GOT3 (cell line): ENCODE results near the gene EPB41.
"Not testable (repeated sequence)": the region's sequence is repeated elsewhere in the genome, so short reads cannot be mapped to it uniquely, and the experiment has no call there.

Experiments
- DNase-seq: peaks from one replicate; lab custom pipeline; 2025; ENCODE audit warnings: mixed read lengths; lab: John Stamatoyannopoulos, UW

EPB41 gene

GRCh38 chr1:29133861-29134694, 219.7 kb downstream of the EPB41 start:
- DNase-seq: no peak

GRCh38 chr1:29134695-29135028, 220.3 kb downstream of the EPB41 start:
- DNase-seq: no peak

DNA sequence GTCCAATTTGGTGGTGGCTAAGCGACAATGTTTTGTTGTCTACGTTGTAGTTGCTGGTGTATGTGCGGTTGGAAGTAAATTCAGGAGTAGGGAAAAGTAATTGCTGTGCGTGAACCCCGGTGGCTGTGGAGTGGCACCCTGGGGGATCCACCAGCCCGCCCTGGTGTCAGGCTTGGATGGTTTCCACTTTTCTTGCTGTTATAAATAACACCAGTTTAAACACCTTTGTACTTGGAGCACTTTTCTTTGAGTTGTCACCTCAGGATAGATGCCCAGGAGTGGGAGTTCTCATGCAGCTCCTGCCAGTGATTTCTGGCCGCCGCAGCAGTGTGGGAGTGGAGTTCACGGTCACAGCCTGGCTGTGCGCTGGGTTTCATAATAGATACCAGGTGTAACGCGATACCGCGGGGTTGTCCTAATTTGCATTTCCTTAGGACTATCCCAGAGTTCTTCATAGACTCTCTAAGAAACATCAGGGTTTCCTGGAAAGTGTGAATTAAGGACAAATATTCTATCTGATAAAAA, 222.1 kb downstream of the EPB41 start:
- no peak for DNase-seq

GRCh38 chr1:29142714-29143113, 228.3 kb downstream of the EPB41 start:
- no peak for DNase-seq

DNA sequence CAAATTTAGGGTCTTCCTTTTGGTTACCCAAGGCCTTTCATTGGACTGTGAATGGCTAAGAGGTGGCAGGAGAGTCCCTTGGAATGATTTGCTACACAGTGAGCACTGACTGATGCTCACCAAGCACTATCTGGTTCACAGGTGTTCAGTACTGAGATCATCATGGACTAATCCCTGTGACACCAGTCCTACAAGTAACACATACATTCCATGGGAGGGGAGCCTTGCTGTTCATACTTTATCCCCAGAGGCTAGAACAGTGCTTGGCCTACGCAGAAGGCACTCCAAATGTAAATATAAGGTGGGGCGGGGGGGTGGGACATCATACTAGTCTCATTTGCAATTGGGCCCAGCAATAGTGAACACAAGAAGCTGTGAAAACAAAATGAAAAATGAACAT, 229.8 kb downstream of the EPB41 start:
- no peak for DNase-seq

GRCh38 chr1:29145739-29146437, 231.5 kb downstream of the EPB41 start:
- no peak for DNase-seq

GRCh38 chr1:29148656-29149491, 234.5 kb downstream of the EPB41 start:
- no peak for DNase-seq

DNA sequence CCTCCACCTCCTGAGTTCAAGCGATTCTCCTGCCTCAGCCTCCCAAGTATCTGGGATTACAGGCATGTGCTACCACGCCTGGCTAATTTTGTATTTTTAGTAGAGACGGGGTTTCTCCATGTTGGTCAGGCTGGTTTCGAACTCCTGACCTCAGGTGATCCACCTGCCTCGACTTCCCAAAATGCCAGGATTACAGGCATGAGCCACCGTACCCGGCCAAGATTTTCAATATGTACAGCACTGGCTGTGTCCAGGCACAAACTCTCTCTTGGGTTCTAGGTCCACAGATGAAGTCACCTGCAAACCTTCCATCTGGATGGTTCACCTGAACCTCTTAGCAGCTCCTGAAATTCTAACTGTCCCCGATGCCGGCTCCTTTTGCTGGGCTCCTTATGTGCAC, 236.0 kb downstream of the EPB41 start:
- DNase-seq: not testable (repeated sequence)

DNA sequence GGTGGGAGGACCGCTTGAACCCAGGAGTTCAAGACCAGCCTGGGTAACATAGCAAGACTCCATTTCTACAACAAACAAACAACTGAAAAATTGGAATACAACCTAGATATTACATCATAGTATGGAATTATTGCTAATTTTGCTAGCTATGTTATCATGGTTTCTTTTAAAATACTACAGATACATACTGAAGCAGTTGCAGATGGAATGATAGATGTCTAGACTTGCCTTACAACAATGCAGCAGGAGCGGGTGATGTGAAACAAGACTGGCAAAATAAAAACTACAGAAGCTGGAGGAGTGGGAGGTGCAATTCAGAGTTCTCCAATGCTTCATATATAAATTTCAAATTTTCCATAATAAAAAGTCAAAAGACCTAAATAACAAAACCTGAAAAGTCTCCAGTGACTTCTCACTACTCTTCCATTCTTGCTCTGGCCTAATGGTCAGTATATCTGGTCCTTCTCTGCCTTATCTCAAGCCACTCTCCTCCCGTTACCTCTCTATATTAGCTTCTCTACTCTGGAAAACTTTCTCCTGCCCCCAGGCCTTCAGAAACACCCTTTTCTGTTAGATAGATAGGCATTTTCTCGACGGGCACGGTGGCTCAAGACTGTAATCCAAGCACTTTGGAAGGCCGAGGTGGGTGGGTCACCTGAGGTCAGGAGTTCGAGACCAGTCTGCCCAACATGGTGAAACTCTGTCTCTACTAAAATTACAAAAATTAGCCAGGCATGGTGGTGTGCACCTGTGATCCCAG, 237.9 kb downstream of the EPB41 start:
- DNase-seq: no peak

DNA sequence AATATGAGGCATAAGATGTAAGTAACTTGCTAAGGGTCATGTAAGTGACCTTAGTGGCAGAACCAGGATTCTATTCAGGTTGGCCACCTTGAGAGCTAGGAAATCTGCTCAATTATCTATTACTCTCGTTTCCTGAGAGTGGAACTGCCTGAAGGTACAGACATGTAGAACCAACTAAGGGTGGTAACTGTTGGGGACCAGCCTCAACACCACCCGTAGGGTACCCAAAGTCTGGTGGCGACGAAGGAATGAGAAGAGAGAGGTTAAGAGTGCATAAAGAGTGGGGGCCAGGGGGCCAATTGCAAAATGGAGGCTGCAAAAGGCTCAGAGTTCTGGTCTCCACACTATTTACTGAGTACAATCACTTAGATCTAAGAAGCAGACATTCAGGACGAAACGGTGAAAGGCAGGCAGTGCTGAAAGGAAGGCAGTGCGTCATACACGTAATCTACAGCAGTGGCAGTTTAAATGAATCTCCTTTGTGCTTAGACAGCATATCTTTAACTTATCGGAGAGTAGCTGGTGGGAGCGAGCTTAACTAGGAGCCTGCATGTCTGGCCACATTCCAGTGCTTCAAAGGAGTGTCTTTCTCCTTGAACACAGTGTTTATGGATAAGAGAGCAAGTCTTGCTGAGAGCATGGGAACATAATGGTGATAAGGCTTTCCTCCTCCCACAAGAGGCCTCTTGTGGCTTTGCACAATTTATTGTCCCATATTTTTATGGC, 242.3 kb downstream of the EPB41 start:
- no peak for DNase-seq

GRCh38 chr1:29157269-29157601, 242.9 kb downstream of the EPB41 start:
- no peak for DNase-seq

DNA sequence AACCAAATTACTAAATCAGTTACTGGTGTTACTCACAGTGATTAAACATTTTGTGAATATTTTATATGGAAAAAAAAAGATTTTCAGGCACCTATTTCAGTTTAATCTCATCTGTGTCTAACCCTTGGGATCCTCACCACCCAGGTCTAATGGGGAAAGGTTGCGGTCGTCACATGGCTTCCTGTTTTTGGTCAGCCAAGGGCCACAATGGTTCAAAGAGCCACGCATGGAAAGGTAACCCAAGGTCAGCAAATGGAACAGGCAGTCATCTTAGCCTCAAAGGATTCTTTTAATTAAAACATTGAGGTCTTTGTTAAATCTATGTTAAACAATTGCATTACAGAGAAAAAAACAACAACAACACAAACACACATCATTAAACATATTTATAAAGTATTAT, 245.4 kb downstream of the EPB41 start:
- no peak for DNase-seq

DNA sequence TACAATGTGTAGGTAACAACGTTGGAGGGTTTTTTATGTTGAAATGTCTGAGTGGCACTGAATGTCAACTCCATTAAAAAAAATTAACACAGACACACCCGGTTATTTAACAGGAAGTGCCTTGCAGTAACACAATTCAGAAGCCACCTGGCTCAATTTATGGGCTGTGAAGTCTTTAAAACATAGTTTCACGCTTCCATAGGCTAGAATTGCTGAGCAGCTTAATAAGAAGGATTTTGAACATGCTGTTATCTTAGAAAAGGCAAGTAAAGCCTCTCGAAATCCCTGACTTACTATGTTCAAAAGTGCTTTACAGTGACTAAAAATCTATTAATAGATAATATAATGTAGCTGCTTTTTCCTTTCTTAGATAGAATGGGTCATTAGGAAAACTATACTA, 247.7 kb downstream of the EPB41 start:
- DNase-seq: no peak

DNA sequence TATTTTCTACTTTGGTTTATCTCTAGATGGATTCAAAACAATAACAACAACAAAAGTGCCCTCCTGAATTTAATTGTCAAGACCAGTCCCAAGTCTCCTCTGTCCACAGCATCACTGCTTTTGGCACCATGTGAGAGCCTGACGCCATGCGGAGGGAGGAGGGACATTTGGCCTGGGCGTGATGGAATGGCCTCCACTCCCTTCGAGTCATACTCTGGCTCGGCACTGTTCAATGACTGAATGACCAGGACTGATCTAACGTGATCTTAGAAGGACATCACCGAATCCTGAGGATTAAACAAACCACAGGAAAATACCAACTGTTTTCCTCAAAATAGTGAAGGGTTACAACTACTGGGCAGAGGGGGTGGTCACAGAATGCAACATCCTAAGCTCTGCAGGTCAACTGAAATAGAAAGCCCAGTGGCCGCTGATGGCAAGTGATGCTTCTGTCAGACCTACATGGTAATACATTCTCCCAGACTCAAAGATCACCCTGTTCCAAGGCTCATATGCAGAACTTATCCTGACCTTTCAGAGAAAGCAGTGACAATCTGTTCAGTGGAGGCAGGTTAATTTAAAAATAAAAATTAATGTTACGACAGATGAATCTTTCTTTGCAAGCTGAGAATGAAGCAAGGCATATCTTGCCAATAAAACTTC, 248.2 kb downstream of the EPB41 start:
- no peak for DNase-seq

DNA sequence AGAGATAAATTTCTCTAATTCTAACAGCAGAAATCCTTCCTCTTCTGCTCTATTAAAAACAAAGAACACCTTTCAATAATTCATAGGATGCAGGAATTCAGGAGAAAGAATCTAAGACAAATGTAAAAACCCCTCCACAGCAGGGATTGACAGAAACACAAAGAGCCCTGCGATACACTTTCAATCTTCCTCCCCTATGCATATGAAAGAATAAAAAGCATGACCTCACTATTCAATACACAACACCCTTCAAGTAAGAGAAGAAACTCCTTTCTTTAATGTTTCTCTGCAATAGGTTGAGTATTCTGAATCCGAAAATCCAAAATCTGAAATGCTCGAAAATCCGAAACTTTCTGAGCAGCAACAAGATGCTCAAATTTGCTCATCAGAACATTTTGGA, 250.2 kb downstream of the EPB41 start:
- no peak for DNase-seq

GRCh38 chr1:29166291-29166878, 252.0 kb downstream of the EPB41 start:
- no peak for DNase-seq

DNA sequence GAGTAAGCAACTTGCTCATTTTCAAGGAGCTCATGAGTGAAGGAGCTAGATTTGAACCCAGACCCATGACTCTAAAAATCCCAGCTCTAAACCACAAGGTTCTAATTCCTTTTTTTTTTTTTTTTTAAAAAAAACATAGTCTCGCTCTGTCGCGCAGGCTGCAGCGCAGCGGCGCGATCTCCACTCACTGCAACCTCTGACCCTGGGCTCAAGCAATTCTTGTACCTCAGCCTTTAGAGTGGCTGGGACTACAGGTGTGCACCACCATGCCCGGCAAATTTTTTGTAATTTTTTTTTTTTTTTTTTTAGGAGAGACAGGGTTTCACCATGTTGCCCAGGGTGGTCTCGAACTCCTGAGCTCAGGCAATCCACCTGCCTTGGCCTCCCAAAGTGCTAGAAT, 253.5 kb downstream of the EPB41 start:
- DNase-seq: no peak
